NCI-H2107 treated with DMSO at 0.1 percent for 48 hours (cell line): ENCODE results near the gene RELT.

Experiments
- DNase-seq: peaks from one replicate; lab custom pipeline; 2025; ENCODE audit not compliant: unreplicated experiment; lab: John Stamatoyannopoulos, UW

RELT gene

DNA sequence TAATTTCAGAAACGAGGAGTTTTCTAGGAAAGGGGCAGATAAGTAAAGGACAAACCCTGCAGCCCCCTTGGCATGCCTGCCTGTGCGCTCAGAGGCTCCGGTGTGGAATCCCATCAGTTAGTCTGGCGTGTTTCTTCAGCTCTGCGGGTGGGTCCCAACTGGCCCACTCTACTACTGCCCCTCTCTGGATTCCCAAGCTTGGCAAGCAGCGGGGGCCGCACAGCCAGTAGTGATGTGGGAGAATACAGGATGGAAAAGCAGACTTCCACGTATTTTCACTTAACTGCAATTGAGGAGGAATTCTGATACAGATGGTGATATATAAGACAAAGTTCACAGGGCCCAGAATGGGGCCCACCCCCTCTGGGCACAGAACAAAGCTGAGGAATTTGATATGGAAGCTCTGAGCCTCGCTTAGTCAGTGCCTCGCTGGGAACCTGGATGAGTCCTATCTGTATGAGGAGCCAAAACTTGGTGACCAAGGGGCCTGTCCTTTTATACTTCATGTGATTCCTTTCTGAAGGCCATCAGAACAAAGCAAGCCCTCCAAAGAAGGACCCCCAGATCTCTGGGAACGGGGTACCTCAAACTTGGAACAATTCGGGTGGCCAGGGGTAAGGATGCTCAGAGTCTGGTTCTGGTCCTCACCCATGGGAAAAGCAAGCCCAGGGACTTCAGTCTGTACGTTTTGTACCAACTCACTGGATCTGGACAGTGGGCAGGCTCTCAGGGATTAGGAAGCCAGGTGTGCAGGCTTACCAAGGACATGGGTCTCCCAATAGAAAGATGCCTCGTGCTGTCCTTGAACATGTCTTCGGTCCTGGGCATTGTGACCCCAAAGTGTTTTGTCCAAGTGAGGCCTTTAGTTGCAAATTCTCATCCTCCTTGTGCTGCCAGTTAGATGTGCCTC lies 26.0 kb downstream of the RELT start:
- DNase-seq = no peak

DNA sequence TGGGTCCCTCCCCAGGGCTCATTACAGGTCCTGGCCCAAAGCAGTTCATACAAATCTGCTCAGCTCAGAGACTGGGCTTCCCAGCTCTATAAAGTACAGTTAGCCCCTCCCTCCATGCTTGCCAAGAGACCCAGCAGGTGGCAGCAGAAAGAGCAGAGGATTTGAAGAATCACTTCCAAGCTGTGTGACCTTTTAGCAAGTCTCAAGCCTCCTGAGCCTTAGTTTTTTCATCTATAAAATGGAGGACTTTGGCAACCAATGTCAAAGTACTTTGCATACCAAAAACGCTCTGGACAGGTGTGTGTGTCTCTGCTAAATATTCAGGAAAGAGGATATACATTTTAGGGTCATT lies 26.6 kb downstream of the RELT start:
- no peak for DNase-seq

DNA sequence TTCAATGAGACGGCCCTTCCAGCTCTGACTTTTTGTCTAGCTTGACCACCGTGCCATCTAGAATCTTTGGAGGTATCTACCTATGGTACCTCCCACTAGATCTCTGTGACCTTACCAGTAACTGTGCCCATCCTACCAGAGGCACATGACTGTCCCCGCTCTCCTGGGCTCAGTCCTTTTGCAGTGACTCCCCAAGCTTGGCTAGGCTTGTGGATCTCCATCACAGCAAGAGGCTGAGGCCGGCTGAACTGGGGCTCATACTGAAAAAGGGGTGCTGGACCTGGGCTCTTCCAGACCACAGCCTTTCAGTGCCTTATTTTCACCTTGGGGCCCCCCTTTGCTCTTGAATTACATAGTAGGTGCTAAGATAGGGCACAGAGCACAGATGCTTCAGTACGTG lies 27.3 kb downstream of the RELT start:
- no peak for DNase-seq

GRCh38 chr11:73404048-73404447 lies 27.8 kb downstream of the RELT start:
- peak; percentile 9 for DNase-seq

- no peak for DNase-seq
Observed at GRCh38 chr11:73404506-73405145, 28.4 kb downstream of the RELT start.

- no peak for DNase-seq
Observed at GRCh38 chr11:73405146-73405510, 28.9 kb downstream of the RELT start.

GRCh38 chr11:73406131-73406530 lies 29.9 kb downstream of the RELT start:
- DNase-seq = no peak

GRCh38 chr11:73406619-73407018 lies 30.4 kb downstream of the RELT start:
- no peak for DNase-seq

DNA sequence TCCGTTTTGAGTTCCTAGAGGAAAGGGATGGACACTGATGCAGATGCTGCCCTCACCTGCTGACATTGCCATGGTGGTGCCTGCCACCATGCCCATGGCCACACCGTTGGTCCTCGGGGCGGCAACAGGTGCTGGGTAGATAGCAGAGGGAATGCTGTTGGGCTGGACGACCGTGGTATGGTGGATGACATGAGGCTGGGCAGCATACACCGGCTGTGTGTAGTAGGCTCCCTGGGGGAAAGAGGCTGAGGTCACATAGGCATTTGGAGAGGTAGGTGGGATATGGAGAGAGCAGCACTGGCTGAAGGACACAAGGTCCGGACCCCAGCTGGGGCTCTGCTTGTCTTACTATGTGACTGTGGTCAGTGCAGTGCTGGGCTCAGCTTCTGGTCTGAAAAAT lies 33.2 kb downstream of the RELT start:
- no peak for DNase-seq

GRCh38 chr11:73410627-73411026 lies 34.4 kb downstream of the RELT start:
- DNase-seq = no peak

- no peak for DNase-seq
Observed at GRCh38 chr11:73411031-73411430, 34.8 kb downstream of the RELT start.

DNA sequence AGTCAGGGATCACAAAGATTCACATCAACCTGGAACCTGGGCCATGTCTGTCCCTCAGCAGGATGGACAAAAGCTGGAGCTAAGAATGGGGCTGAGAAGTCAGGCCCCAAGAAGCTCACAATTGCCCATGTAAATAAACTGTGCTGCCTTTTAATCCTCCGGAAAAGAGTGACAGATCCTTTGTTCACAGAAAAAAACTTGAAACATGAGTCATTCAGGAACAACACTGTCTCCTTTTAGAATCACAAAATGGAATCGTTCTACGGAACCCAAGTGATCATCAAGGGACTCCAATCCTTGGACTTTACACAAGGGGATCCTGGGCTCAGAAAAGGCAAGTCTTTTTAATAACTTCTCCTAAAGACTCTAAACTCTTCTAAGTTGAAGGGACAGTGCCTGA lies 36.1 kb downstream of the RELT start:
- DNase-seq = no peak

GRCh38 chr11:73413256-73413655 lies 37.1 kb downstream of the RELT start:
- no peak for DNase-seq

DNA sequence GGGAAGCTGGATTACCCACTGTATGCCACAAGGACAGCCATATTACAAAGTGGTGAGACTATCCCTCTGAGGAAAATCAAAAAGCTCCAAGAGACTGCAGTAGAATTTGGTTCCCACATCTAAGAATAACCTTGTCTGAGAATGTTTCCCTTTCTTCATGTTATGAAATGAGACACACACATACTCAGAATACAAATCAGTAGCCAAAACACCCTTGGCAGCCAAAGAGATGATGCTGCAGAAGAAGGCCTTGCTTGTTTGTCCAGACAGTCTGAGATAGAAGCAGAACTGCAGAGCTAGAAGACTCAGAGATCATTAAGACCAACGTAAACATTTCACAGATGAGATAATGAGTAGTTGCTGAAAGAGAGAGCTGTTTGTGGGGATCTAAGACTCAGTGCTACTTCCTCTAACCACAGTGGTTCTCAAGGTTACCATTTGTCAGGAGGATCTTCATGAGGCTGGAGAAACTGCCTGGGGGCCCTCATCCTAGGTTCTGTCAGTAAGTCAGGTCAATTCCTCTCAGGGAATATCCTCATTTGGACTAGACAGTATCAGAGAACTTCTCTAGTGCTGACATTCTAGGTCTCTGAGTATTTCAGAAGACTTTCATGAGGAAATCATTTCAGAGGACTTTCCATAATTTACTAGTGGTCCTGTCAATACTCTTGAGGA lies 38.9 kb downstream of the RELT start:
- no peak for DNase-seq

DNA sequence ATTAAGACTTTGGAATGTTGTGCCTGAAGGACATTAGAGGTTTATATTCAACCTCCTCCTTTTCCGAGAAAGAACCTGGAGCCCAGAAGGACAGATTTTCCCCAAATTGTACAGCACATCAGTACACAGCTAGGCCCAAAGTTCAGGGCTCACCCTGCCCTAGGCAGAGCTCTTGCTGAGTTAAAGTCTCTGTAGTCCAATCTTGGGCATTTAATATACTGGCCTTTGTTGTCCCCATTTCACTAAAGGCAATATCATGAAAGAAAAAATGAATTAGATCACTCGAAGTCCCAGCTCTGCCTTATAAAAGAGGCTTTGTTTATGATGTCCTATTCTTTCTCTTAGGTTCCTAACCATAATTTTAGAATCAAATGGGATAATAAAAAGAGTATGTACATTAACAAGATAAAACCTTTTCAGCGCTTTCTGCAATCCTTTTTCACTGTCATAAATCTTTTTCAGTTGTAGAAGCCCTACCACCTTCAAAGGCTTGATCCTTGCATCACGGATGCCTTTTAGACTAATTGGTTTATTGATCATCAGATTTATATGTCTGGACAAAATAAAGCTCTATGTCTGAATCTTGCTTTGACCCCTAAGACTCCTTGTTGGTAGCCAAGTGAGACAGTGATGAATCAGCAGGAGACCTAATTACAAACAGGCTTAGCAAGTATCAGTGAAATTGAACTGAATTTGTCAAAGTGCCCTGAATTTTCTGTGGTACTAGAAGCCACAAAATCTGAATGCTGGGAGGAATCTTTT lies 39.8 kb downstream of the RELT start:
- DNase-seq = no peak

GRCh38 chr11:73416786-73417185 lies 40.6 kb downstream of the RELT start:
- no peak for DNase-seq

DNA sequence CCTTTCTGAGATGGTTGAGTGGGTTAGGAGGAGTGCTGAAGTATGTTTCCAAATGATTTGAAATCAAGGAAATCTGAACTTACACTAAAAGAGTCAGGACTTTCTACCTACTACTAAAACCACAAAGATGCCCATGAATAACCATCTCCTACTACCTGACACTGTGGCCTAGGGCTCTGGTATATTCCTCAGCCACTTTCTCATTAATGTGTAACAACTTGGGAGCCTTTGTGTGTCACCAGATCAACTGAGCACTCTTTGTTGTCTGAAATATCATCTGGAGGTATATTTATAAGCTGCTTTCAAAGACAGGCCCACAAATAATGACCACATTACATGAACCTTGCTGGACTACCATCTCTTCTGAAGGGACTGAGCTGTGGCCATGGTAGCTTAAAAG lies 43.9 kb downstream of the RELT start:
- DNase-seq = no peak

GRCh38 chr11:73422886-73423285 lies 46.7 kb downstream of the RELT start:
- DNase-seq = no peak

DNA sequence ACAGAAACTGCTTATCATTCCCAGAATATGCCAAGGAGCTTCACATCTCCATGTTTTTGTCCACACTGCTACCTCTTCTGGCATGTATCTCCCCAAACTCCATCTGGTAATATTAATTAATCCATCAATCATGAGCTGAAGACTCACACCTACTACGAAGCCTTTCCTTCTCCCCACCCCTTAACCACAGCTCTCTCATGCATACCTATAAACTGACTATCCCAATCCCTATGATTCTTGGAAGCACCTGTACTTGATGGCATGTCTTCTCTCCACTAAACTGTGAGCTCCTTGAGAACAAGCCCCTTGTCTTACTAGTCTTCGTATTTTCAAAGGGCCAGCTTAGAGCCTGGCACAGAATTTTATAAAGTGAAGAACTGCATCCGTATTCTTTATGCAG lies 47.3 kb downstream of the RELT start:
- no peak for DNase-seq

DNA sequence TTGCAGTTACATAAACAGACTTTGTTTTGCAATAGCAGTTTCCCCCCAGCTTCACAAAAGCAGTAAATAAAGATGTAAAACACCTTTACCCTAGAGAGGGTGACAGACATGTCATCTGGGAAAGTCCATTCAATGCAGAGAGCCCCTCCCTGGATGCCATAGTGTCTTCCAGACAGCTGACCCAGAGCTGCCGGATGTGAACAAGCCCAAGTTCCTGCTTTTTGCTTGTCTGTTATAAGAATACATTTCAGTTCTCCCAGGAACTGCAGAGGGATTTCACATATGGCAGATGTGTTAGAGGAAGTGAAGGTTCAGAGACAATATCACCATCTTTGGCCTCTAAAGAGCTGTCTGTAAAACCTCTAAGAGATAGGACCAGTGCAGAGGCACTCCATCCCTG lies 48.9 kb downstream of the RELT start:
- DNase-seq = no peak

- no peak for DNase-seq
Observed at GRCh38 chr11:73426219-73426850, 50.1 kb downstream of the RELT start.
